Measurements from ENCODE around the gene DYRK1A.
"Not testable (repeated sequence)": the region's sequence is repeated elsewhere in the genome, so short reads cannot be mapped to it uniquely, and the experiment has no call there.

The DYRK1A gene

GRCh38 chr21:37547615-37548200, 181.1 kb downstream of the DYRK1A start:
- H3K9me3 ChIP-seq (ENCODE audit: control extremely low read depth in 1 of 5, control insufficient read depth in 4 of 5, insufficient read depth in 2 of 5, low read depth in 1 of 5, low read length in 4 of 5), result peaks cover 0 to 3% (median 0%) of the 10 kb centered on the region in 5 experiments
- ChIA-PET CTCF (interaction anchor here (1.4 kb wide), 1 partner anchor 17 kb away, joined by 7 read pairs; no protein-coding TSS in a partner anchor), POLR2A (interaction anchor here (1.9 kb wide), 1 partner anchor 16 kb away, joined by 6 read pairs; no protein-coding TSS in a partner anchor)
- no peaks in the 10 kb centered on the region for H3K36me3 ChIP-seq (ENCODE audit: control insufficient read depth in 4 of 4, insufficient read depth in 4 of 4, low read length in 3 of 4)
- no peaks in the 10 kb centered on the region for H3K27me3 ChIP-seq (replicated peaks in 2 of 5; ENCODE audit: control insufficient read depth in 4 of 5, insufficient read depth in 5 of 5, low read length in 4 of 5)
- H3K4me1 ChIP-seq (ENCODE audit: control extremely low read depth in 1 of 4, control insufficient read depth in 4 of 4, insufficient read depth in 4 of 4, low read length in 3 of 4), result peaks cover 13 to 53% (median 42%) of the 10 kb centered on the region in 4 experiments
- DNase-seq, result peak in 2 of 3 donors; percentile 77 to 94
- peak overlapping the region in 4 of 7 experiments; percentile 5 to 65 (median 46) for H3K4me3 ChIP-seq (ENCODE audit: control insufficient read depth in 1 of 7, extremely low read depth in 1 of 7, insufficient read depth in 4 of 7, low read depth in 2 of 7, low read length in 6 of 7)
- WGBS (ENCODE audit: insufficient coverage), result 0% methylated on average over 2 of the region's 2 CpGs
- peak overlapping the region; percentile 66 to 68 for H3K27ac ChIP-seq (ENCODE audit: insufficient read depth in 1 of 2, low read depth in 1 of 2, low read length in 2 of 2, poor library complexity in 1 of 2, severe bottlenecking in 2 of 2)

- POLR2A ChIA-PET, result no interaction called here
- no peaks in the 10 kb centered on the region for H3K9me3 ChIP-seq (ENCODE audit: control extremely low read depth in 1 of 5, control insufficient read depth in 4 of 5, insufficient read depth in 2 of 5, low read depth in 1 of 5, low read length in 4 of 5)
- H3K27ac ChIP-seq (ENCODE audit: insufficient read depth in 1 of 2, low read depth in 1 of 2, low read length in 2 of 2, poor library complexity in 1 of 2, severe bottlenecking in 2 of 2), result no peak overlapping the region
- no peaks in the 10 kb centered on the region for H3K36me3 ChIP-seq (ENCODE audit: control insufficient read depth in 4 of 4, insufficient read depth in 4 of 4, low read length in 3 of 4)
- CTCF ChIA-PET, result interaction anchor here (2.5 kb wide), 1 partner anchor 15 kb away, joined by 13 read pairs; no protein-coding TSS in a partner anchor
- peaks cover 13 to 53% (median 42%) of the 10 kb centered on the region in 4 experiments for H3K4me1 ChIP-seq (ENCODE audit: control extremely low read depth in 1 of 4, control insufficient read depth in 4 of 4, insufficient read depth in 4 of 4, low read length in 3 of 4)
- H3K4me3 ChIP-seq (ENCODE audit: control insufficient read depth in 1 of 7, extremely low read depth in 1 of 7, insufficient read depth in 4 of 7, low read depth in 2 of 7, low read length in 6 of 7), result peak overlapping the region in 1 of 7 experiments; percentile 18
- H3K27me3 ChIP-seq (replicated peaks in 2 of 5; ENCODE audit: control insufficient read depth in 4 of 5, insufficient read depth in 5 of 5, low read length in 4 of 5), result no peaks in the 10 kb centered on the region
- peak in 2 of 3 donors; percentile 48 to 57 for DNase-seq
- 50% methylated on average over 1 of the region's 2 CpGs for WGBS (ENCODE audit: insufficient coverage)
Measured at GRCh38 chr21:37548521-37548981, 182.0 kb downstream of the DYRK1A start.

DNA sequence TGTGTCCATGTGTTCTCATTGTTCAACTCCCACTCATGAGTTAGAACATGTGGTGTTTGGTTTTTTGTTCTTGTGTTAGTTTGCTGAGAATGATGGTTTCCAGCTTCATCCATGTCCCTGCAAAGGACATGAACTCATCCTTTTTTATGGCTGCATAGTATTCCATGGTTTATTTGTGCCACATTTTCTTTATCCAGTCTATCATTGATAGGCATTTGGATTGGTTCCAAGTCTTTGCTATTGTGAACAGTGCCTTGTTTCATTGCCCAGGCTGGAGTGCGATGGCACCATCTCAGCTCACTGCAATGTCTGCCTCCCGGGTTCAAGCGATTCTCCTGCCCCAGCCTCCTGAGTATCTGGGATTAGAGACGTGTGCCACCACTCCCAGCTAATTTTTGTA, 183.2 kb downstream of the DYRK1A start:
- DNase-seq; POLR2A ChIA-PET; H3K9me3 ChIP-seq (ENCODE audit: control extremely low read depth in 1 of 5, control insufficient read depth in 4 of 5, insufficient read depth in 2 of 5, low read depth in 1 of 5, low read length in 4 of 5); H3K27ac ChIP-seq (ENCODE audit: insufficient read depth in 1 of 2, low read depth in 1 of 2, low read length in 2 of 2, poor library complexity in 1 of 2, severe bottlenecking in 2 of 2); H3K27me3 ChIP-seq (replicated peaks in 2 of 5; ENCODE audit: control insufficient read depth in 4 of 5, insufficient read depth in 5 of 5, low read length in 4 of 5); H3K4me3 ChIP-seq (ENCODE audit: control insufficient read depth in 1 of 7, extremely low read depth in 1 of 7, insufficient read depth in 4 of 7, low read depth in 2 of 7, low read length in 6 of 7); H3K36me3 ChIP-seq (ENCODE audit: control insufficient read depth in 4 of 4, insufficient read depth in 4 of 4, low read length in 3 of 4): not testable (repeated sequence)
- H3K4me1 ChIP-seq (ENCODE audit: control extremely low read depth in 1 of 4, control insufficient read depth in 4 of 4, insufficient read depth in 4 of 4, low read length in 3 of 4), result peaks cover 13 to 53% (median 42%) of the 10 kb centered on the region in 4 experiments
- CTCF ChIA-PET, result interaction anchor here (2.5 kb wide), 1 partner anchor 14 kb away, joined by 13 read pairs; no protein-coding TSS in a partner anchor
- WGBS (ENCODE audit: insufficient coverage), result 95% methylated on average over 4 of the region's 4 CpGs

DNA sequence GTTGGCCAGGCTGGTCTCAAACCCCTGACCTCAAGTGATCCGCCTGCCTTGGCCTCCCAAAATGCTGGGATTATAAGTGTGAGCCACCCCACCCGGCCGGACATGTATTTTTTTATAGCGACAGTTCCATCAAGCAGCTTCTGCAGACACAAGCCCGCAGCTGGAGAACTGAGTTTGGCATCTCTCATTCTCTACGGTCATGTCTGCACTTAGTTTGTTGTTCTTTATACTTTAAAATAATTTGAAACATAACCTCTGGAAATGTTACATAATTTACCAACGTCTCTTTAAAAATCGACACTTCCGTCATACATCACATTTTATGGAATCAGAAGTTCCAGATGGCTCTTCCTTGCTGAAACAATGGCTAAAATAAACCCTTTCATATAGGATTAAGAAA, 183.6 kb downstream of the DYRK1A start:
- no peaks in the 10 kb centered on the region for H3K9me3 ChIP-seq (ENCODE audit: control extremely low read depth in 1 of 5, control insufficient read depth in 4 of 5, insufficient read depth in 2 of 5, low read depth in 1 of 5, low read length in 4 of 5)
- H3K36me3 ChIP-seq (ENCODE audit: control insufficient read depth in 4 of 4, insufficient read depth in 4 of 4, low read length in 3 of 4), result no peaks in the 10 kb centered on the region
- no peak overlapping the region for H3K4me3 ChIP-seq (ENCODE audit: control insufficient read depth in 1 of 7, extremely low read depth in 1 of 7, insufficient read depth in 4 of 7, low read depth in 2 of 7, low read length in 6 of 7)
- no peak overlapping the region for H3K27ac ChIP-seq (ENCODE audit: insufficient read depth in 1 of 2, low read depth in 1 of 2, low read length in 2 of 2, poor library complexity in 1 of 2, severe bottlenecking in 2 of 2)
- POLR2A ChIA-PET, result no interaction called here
- H3K4me1 ChIP-seq (ENCODE audit: control extremely low read depth in 1 of 4, control insufficient read depth in 4 of 4, insufficient read depth in 4 of 4, low read length in 3 of 4), result peaks cover 13 to 53% (median 42%) of the 10 kb centered on the region in 4 experiments
- 93% methylated on average over 3 of the region's 9 CpGs for WGBS (ENCODE audit: insufficient coverage)
- CTCF ChIA-PET, result interaction anchor here (2.5 kb wide), 1 partner anchor 14 kb away, joined by 13 read pairs; no protein-coding TSS in a partner anchor
- no peak for DNase-seq
- no peaks in the 10 kb centered on the region for H3K27me3 ChIP-seq (replicated peaks in 2 of 5; ENCODE audit: control insufficient read depth in 4 of 5, insufficient read depth in 5 of 5, low read length in 4 of 5)

DNA sequence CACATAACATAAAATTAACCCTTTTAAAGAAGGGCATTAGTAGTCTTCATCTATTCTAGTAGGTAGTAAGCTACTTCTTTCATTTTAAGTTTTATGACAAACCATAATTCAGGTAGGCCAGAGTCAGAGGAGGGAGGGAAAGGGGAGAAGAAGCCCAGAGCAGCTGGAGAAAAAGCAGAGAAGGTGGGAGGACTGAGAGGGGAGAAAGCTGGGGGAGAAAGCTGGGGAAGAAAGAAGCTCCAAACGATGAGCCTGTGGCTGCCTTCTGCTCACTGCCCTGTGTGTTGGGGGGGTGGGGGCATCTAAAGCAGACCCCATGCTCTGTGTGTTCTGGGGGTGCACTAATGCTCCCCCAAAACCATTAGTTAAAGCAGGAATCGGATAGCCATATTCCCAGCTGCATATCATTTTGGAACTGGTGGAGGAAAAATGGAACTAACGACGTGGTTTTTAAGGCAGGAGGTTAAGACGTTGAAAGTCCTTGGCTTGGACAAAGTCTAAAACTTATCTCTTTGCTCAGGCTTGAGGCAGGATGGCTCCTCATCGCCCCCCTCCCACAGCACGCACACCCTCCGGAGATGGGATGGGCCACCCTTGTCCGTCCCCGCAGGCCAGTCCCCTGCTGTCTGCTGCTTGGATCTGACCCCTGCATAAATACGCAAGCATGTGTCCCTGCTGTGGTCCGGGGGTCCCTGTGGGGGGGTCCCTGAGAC, 184.2 kb downstream of the DYRK1A start:
- no peak for DNase-seq
- CTCF ChIA-PET, result interaction anchor here (2.5 kb wide), 1 partner anchor 13 kb away, joined by 13 read pairs; no protein-coding TSS in a partner anchor
- no peaks in the 10 kb centered on the region for H3K9me3 ChIP-seq (ENCODE audit: control extremely low read depth in 1 of 5, control insufficient read depth in 4 of 5, insufficient read depth in 2 of 5, low read depth in 1 of 5, low read length in 4 of 5)
- no peak overlapping the region for H3K4me3 ChIP-seq (ENCODE audit: control insufficient read depth in 1 of 7, extremely low read depth in 1 of 7, insufficient read depth in 4 of 7, low read depth in 2 of 7, low read length in 6 of 7)
- H3K27ac ChIP-seq (ENCODE audit: insufficient read depth in 1 of 2, low read depth in 1 of 2, low read length in 2 of 2, poor library complexity in 1 of 2, severe bottlenecking in 2 of 2), result no peak overlapping the region
- POLR2A ChIA-PET, result interaction anchor here (0.5 kb wide), 1 partner anchor 357 kb away, joined by 3 read pairs; no protein-coding TSS in a partner anchor
- H3K36me3 ChIP-seq (ENCODE audit: control insufficient read depth in 4 of 4, insufficient read depth in 4 of 4, low read length in 3 of 4), result no peaks in the 10 kb centered on the region
- H3K4me1 ChIP-seq (ENCODE audit: control extremely low read depth in 1 of 4, control insufficient read depth in 4 of 4, insufficient read depth in 4 of 4, low read length in 3 of 4), result peaks cover 13 to 49% (median 41%) of the 10 kb centered on the region in 4 experiments
- no peaks in the 10 kb centered on the region for H3K27me3 ChIP-seq (replicated peaks in 2 of 5; ENCODE audit: control insufficient read depth in 4 of 5, insufficient read depth in 5 of 5, low read length in 4 of 5)
- WGBS (ENCODE audit: insufficient coverage), result 88% methylated on average over 11 of the region's 12 CpGs

- Histone ChIP-seq H3K27ac (ENCODE audit: insufficient read depth in 1 of 2, low read depth in 1 of 2, low read length in 2 of 2, poor library complexity in 1 of 2, severe bottlenecking in 2 of 2) (no peak overlapping the region), H3K4me3 (ENCODE audit: control insufficient read depth in 1 of 7, extremely low read depth in 1 of 7, insufficient read depth in 4 of 7, low read depth in 2 of 7, low read length in 6 of 7) (no peak overlapping the region), H3K9me3 (ENCODE audit: control extremely low read depth in 1 of 5, control insufficient read depth in 4 of 5, insufficient read depth in 2 of 5, low read depth in 1 of 5, low read length in 4 of 5) (no peaks in the 10 kb centered on the region), H3K4me1 (ENCODE audit: control extremely low read depth in 1 of 4, control insufficient read depth in 4 of 4, insufficient read depth in 4 of 4, low read length in 3 of 4) (peaks cover 13 to 42% (median 34%) of the 10 kb centered on the region in 4 experiments), H3K27me3 (replicated peaks in 2 of 5; ENCODE audit: control insufficient read depth in 4 of 5, insufficient read depth in 5 of 5, low read length in 4 of 5) (no peaks in the 10 kb centered on the region), H3K36me3 (ENCODE audit: control insufficient read depth in 4 of 4, insufficient read depth in 4 of 4, low read length in 3 of 4) (no peaks in the 10 kb centered on the region)
- no peak for DNase-seq
- ChIA-PET POLR2A (no interaction called here), CTCF (interaction anchor here (2.5 kb wide), 1 partner anchor 12 kb away, joined by 13 read pairs; no protein-coding TSS in a partner anchor)
- 58% methylated on average over 19 of the region's 21 CpGs for WGBS (ENCODE audit: insufficient coverage)
Measured at GRCh38 chr21:37551331-37551992, 184.9 kb downstream of the DYRK1A start.
